ENCODE results near the gene GAST. TPM values are rescaled to one million over a fixed set of nuclear protein-coding genes. Genes with fewer than 3 reads are reported as not detected.

Gene GAST
- total RNA-seq, 1 experiment from 2014 or later, result not detected

- no peaks in the 10 kb centered on the region for H3K9me2 ChIP-seq (ENCODE audit: insufficient read depth)
- H3K9me3 ChIP-seq (ENCODE audit: control insufficient read depth in 1 of 2, insufficient read depth in 1 of 2, low read depth in 1 of 2, low read length in 2 of 2), result no peaks in the 10 kb centered on the region
- no peaks in the 10 kb centered on the region for H3K27me3 ChIP-seq (ENCODE audit: insufficient read depth, low read length)
- H4K20me1 ChIP-seq (ENCODE audit: insufficient read depth), result peaks cover 21% of the 10 kb centered on the region
- no TSS peak for BruUV-seq (replicated peaks)
- no peak overlapping the region for H3K4me2 ChIP-seq (ENCODE audit: low read length)
- RAD21 ChIA-PET (ENCODE audit: low non-redundant PET in 1 of 2, low total read pairs in 2 of 2, uncharacterized antibody in 2 of 2, unreplicated experiment in 2 of 2), result no interaction called here
- H3K27ac ChIP-seq (ENCODE audit: low read depth, low read length), result no peak overlapping the region
- TF ChIP-seq EGR1 (IDR thresholded peaks at IDR 0.05; ENCODE audit: low read depth) (no peak), POLR2AphosphoS5 (IDR thresholded peaks at IDR 0.05; ENCODE audit: low read depth, low read length) (peak; percentile 14; the same call in 1 of the 2 replicates)
- POLR2A ChIA-PET, result interaction anchor here (1.4 to 2.5 kb wide), 4 partner anchors 11 to 1077 kb away, joined by 3 to 17 read pairs (median 6); no protein-coding TSS in a partner anchor
- no peak for DNase-seq (ENCODE audit: low read depth, low spot score)
- intact Hi-C loops (cut with micrococcal nuclease), result no loop called here
- no peak overlapping the region for H3K9ac ChIP-seq (ENCODE audit: low read length)
- no peak overlapping the region for H3K4me3 ChIP-seq (replicated peaks in 1 of 2; ENCODE audit: low read depth in 1 of 2, low read length in 2 of 2)
- ATAC-seq, result no peak
- H2AFZ ChIP-seq (ENCODE audit: low read depth, low read length, poor library complexity, severe bottlenecking), result no peak overlapping the region
- CTCF ChIA-PET, result no interaction called here
- H3K79me2 ChIP-seq (ENCODE audit: insufficient read depth, low read length), result peaks cover 28% of the 10 kb centered on the region
- H3K36me3 ChIP-seq (ENCODE audit: control insufficient read depth in 1 of 2, insufficient read depth in 2 of 2, low read length in 2 of 2), result peaks cover 30 to 41% of the 10 kb centered on the region in 2 experiments
- peaks cover 6 to 12% of the 10 kb centered on the region in 2 experiments for H3K4me1 ChIP-seq (ENCODE audit: control insufficient read depth in 1 of 2, insufficient read depth in 2 of 2, low read length in 2 of 2)
These were observed 19.2 kb upstream of the GAST start for GRCh38 chr17:41692722-41693521.

GRCh38 chr17:41695134-41695661, 16.9 kb upstream of the GAST start:
- TF ChIP-seq CEBPB (IDR thresholded peaks at IDR 0.05; ENCODE audit: low read depth), result no peak
- no peak for TF ChIP-seq ELF1 (IDR thresholded peaks at IDR 0.05; ENCODE audit: borderline replicate concordance, low read depth)
- no peak for TF ChIP-seq SRF (IDR thresholded peaks at IDR 0.05; ENCODE audit: low read depth)
- no peak for TF ChIP-seq ZBTB33 (IDR thresholded peaks at IDR 0.05; ENCODE audit: extremely low read depth, insufficient replicate concordance, low read length)
- no peak for TF ChIP-seq EGR1 (IDR thresholded peaks at IDR 0.05; ENCODE audit: low read depth)
- Histone ChIP-seq H3K4me3 (replicated peaks in 1 of 2; ENCODE audit: low read depth in 1 of 2, low read length in 2 of 2) (no peak overlapping the region), H2AFZ (ENCODE audit: low read depth, low read length, poor library complexity, severe bottlenecking) (no peak overlapping the region), H3K27me3 (ENCODE audit: insufficient read depth, low read length) (no peaks in the 10 kb centered on the region), H3K27ac (ENCODE audit: low read depth, low read length) (no peak overlapping the region; the same call in 1 of the 2 replicates), H3K4me2 (ENCODE audit: low read length) (no peak overlapping the region), H3K4me1 (ENCODE audit: control insufficient read depth in 1 of 2, insufficient read depth in 2 of 2, low read length in 2 of 2) (peaks cover 3 to 4% of the 10 kb centered on the region in 2 experiments; a peak in 3 of 4 replicates), H3K36me3 (ENCODE audit: control insufficient read depth in 1 of 2, insufficient read depth in 2 of 2, low read length in 2 of 2) (peaks cover 22 to 28% of the 10 kb centered on the region in 2 experiments), H3K9me2 (ENCODE audit: insufficient read depth) (no peaks in the 10 kb centered on the region), H3K9ac (ENCODE audit: low read length) (no peak overlapping the region), H3K79me2 (ENCODE audit: insufficient read depth, low read length) (peaks cover 13% of the 10 kb centered on the region), H4K20me1 (ENCODE audit: insufficient read depth) (peaks cover 12% of the 10 kb centered on the region), H3K9me3 (ENCODE audit: control insufficient read depth in 1 of 2, insufficient read depth in 1 of 2, low read depth in 1 of 2, low read length in 2 of 2) (no peaks in the 10 kb centered on the region)
- POLR2A ChIA-PET, result no interaction called here
- intact Hi-C loops (cut with micrococcal nuclease), result no loop called here
- DNase-seq (ENCODE audit: low read depth, low spot score) (no peak), ATAC-seq (no peak)
- RAD21 ChIA-PET (ENCODE audit: low non-redundant PET in 1 of 2, low total read pairs in 2 of 2, uncharacterized antibody in 2 of 2, unreplicated experiment in 2 of 2), result no interaction called here
- no TSS peak for BruUV-seq (replicated peaks)
- CTCF ChIA-PET, result interaction anchor here (0.7 to 1.8 kb wide), 6 partner anchors 11 to 264 kb away, joined by 3 to 27 read pairs (median 4); no protein-coding TSS in a partner anchor

All from HCT116 (cell line).